Epidermal melanocyte (primary cell): ENCODE results near the gene RTL1.

Experiments
- DNase-seq: peaks from one replicate; pipeline ENCODE4 v3.0.0; 2011; ENCODE audit warnings: low spot score; ENCODE audit not compliant: insufficient read length

The RTL1 gene

DNA sequence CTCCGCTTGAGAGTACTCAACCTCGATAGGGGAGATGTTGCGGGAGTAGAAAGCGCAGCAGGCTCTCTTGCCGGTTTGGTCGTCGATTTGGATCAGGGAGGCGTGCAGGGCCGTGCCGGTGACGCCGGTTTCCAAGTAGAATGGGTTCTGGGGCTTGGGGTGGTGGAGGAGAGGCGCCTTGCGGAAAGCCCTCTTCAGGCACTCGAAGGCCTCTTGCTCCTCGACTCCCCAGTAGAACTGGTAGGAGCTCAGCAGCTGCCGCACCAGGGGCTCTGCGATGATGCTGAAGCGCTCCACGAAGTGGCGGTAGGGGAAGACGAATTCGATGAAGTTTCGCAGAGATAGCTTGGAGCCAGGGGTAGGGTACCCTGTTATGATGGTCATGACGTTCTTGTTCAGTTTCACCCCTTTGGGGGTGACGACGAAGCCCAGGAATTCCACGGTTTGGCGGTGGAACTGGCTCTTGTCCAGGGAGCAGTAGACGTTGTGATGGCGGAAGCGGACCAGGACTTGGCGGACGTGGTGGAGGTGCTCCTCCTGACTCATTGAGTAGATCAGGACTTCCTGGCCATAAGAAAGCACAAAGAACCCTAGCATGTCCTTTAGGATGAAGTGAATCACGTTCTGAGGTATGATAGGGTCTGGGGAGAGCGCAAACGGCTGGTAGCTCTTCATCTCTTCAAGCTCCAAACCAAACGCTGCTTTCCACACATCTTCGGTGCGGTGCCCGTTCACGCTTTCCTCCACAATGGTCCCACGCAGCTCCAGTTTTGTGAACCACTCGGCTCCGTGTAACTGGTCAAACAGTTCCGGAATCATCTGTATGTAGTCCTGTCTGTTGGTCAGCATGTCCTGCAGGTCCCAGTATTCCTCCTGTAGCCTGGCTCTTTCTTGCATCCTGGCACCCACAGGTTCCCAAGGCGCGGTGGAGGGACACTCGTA, 21.2 kb downstream of the RTL1 start:
- DNase-seq, result no peak

DNA sequence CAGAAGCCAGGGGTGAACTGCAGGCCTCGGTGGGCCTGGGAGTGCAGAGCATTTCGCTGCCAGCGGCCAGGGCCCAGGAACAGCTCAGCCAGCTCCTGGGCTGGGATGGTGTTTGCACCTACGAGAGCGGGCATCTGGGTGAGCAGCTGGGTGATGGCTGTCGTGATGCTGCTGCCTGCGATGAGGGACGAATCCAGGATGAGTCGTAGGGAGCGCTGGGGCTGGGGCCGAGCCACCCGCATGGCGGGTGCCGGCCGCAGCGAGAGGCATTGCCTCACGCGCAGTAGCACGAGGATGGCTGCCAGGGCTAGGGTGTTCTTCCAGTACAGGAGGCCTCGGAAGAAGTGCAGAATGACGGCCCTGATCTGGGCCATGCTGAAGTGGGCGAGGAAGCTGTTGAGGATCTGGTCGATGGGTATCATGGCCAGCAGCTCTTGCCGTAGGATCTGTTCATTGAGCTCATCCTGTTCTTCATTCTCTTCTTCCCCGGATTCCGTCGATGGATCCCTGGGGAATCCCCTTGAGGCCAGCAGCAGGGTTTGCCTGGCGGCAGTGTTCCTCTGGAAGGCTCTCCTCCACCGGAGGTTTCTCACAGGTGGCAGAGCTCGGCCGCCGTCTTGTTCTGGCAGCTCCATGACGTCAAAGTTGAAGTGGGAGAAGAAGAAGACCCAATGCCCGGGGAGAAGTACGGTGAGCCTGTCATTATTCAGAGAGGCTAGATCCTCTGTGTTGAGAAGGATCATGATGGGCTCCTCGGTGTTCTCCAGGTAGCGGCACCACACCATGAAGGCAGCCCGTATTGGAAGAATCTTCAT, 22.1 kb downstream of the RTL1 start:
- no peak for DNase-seq

GRCh38 chr14:100880271-100881101, 23.0 kb downstream of the RTL1 start:
- no peak for DNase-seq

DNA sequence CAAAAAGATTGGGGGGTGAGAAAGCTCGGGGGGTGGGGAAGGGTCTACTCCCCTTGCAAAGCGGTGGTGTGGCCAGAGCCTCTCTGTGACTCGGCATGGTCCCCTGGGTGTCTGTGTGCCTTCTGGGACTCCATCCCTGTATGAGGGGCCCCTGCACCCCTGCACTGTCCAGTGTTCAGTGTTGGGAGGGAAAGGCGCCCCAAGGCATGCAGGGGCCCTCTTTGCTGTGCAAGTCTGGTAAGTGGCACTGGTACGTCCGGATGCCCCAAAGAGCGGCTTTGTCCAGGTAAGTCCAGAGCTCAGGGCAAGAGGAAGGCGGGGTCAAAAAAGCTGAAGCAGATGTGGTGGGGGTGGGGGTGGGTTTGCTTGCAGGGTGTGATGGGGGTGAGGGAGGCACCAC, 23.7 kb downstream of the RTL1 start:
- no peak for DNase-seq

DNA sequence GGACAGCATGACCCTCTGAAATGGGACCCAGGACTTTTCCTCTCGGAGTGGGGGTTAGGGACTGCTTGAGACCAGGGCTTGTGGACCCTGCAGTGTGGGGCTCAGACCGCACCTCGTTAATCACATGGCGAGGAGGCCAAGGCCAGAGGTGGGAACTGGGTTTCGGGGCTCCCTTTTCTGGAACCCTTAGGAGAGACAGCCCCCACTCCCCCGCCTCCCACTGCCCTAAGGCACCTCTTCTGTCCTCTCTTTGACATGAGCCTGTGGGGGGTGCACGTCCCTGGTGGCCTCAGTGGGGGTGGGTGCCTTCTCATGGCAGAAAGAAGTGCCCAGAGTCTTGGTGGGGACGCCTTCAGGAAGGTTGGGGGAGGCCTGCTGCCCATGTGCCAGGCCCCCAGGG, 24.3 kb downstream of the RTL1 start:
- no peak for DNase-seq

- DNase-seq, result no peak
These were observed 25.0 kb downstream of the RTL1 start for GRCh38 chr14:100878271-100879146.

DNA sequence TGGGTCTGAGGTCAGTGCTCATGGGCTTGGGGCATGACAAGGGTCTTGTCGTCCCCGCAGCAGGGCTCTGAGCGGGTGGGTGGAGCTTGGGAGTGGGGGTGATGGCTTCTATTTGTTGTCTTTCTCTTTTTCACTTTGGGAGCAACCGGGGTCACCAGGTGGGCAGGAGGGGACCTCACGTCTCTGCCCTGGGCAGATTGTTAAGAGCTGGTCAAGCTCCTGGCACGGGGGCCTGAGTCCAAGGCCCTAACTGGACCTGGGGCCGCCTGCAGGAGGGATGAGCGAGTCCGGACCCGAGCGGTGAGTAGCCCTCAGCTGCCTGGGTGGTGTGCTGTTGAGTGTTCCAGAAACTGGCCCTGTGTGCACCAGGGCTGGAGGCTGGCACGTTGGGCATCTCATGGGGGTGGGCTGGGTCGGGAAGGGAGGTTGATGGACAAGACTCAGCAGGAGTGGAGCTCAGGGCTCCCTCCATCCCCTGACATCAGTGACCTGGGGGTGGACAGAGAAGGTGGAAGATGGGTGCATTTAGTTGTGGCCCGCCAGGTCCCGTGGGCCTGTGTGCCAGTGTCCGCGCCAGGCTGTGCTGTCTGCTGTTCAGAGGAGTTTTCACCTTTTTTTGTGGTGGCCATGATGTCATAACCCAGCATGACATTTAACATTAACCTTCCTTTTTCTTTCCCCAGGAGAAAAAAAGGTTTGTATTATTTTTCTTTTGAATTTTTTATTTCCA, 27.5 kb downstream of the RTL1 start:
- no peak for DNase-seq

DNA sequence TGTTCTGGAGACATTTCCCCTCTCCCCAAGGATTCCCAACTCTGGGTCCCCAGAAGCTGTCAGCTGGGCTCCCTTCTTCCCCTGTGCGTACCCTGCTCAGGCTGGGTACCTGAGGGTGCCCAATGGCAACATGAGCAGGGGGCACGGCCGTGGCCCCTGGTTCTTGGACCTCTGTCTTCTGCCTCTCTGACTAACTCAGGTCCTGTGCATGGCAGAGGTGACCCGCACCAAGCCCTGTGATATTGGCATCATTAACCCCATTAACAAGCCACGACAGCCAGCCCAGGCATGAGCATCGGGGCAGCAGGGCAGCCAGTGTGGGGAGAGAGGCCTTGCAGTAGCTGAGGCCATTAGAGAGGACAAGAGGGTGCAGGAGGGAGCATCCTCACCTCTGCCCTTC, 28.4 kb downstream of the RTL1 start:
- DNase-seq, result no peak

GRCh38 chr14:100874411-100875091, 29.0 kb downstream of the RTL1 start:
- no peak for DNase-seq

DNA sequence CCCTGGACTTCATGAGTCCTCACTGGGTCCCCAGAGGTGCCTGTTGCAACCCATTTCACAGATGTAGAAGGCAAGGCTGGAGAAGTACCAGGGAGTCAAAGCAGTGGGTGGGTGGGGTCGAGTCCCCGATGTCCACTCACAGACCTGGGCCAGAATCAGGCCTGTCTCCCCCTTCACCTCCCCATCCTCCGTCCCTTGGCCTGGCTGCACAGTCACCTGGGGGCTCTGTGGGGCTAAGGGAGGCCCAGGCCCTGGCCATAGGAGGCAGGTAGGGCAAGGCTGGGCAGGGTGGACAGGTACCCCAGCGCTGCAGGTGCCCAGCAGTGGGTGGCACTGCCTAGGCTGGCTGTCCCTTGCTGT, 29.5 kb downstream of the RTL1 start:
- no peak for DNase-seq

DNA sequence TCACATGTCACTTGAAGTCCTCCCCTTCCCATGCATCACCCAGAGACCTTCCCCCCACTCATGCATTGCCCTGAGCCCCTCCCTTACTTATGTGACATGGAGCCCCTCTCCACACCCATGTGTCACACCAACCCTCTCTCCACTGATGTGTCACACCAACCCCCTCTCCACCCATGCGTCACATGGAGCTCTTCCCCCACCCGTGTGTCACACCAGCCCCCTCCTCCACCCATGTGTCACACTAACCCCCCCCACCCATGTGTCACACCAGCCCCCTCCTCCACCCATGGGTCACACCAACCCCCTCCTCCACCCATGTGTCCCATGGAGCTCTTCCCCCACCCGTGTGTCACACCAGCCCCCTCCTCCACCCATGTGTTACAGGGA, 30.4 kb downstream of the RTL1 start:
- no peak for DNase-seq

GRCh38 chr14:100872259-100873095, 31.0 kb downstream of the RTL1 start:
- no peak for DNase-seq

GRCh38 chr14:100871234-100872186, 32.0 kb downstream of the RTL1 start:
- DNase-seq, result no peak

DNA sequence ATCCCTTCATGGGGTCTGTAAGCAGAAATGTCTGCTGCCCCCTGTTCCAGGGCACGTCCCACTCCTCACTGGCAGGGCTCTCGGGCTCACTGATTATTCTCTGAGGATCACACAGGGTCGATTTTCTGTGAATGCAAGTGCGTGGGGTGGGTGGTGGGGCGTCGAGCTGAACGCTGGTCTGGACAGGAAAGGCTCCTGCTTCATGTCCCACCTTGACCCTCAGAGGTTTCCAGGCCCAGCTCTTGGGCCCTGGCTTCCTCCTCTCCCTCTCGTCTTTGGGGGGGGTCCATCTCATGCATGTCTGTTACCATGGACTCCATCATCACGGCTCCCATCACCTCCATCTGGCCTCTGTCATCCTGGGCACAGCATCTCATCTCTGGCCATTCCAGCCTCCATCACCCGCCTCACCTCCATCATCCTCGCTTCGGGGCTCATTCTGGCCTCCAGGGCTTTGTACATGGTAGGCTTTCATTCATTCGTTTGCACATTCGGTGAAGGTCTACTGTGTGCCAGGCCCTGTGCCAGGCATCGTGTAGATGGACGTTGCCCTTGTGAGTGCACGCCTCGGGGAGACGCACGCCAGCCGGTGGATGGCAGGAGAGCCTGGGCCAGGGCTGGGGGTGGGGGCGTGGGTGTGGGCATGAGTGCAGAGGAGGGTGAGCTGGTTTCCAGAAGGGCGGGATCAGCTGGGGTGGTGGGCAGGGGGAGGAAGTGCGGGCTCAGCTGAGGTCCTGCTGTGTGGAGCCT, 34.7 kb downstream of the RTL1 start:
- no peak for DNase-seq

DNA sequence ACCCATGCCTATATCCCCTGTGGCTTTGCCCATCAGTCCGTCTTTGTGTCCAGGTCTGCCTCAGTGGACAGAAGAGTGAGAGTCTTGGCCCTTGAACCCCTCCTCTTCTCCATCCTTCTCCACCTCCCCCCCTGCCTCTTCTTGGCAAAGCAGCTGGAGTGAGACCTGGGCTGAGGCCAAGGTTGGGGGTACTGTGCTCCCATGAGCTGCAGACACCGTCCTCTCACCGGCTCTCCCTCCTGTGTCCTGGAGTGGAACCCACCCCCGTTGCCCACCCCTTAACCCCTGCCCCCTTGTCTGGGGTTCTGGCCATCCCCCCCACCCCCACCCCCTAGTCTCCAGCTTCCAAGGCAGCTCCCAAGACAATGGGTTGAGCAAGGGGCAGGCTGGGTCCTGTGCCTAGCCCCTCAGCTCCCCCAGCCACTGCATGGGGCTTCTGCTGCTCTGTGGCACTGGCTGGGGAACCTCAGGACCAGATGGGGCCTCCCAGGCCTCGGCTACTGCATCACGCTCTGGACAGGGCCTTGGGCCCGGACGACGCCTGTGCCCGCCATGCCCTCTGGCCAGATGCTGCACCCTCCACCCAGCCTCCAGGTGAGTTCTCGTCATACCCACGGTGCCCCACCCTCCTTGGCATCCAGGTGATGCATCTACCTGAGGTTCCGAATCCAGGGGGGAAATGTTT, 35.7 kb downstream of the RTL1 start:
- DNase-seq, result no peak
